Thoracic aorta (tissue), 2 donors: Measurements from ENCODE around the gene ZC2HC1B. TPM values are rescaled to one million over a fixed set of nuclear protein-coding genes. Genes with fewer than 3 reads are reported as not detected.
"Not testable (repeated sequence)": the region's sequence is repeated elsewhere in the genome, so short reads cannot be mapped to it uniquely, and the experiment has no call there.

ENCODE experiments used
- ATAC-seq: fragments of 150-250 bp; one replicate; pipeline ENCODE4 v1.8.0; 2017; ENCODE audit warnings: low read depth; ENCODE audit not compliant: insufficient number of reproducible peaks, low FRiP score
- DNase-seq: peaks from one replicate; pipeline ENCODE4 v3.0.0-alpha.2; 2020; ENCODE audit warnings: low spot score
- H3K27ac ChIP-seq, 2 donors: fragments of 200-600 bp; sonication (generic); 1 replicate in 1 of 2; 2 replicates in 1 of 2; pipeline ENCODE4 v1.5.1; 2016; ENCODE audit warnings: mild to moderate bottlenecking in 2 of 2, moderate library complexity in 2 of 2
- H3K27me3 ChIP-seq: fragments of 200-600 bp; sonication (generic); replicated peaks from 2 replicates; pipeline ENCODE4 v1.6.0; 2016; ENCODE audit warnings: mild to moderate bottlenecking; ENCODE audit not compliant: insufficient read depth
- H3K36me3 ChIP-seq: fragments of 200-600 bp; sonication (generic); one replicate; pipeline ENCODE4 v1.5.1; 2016
- H3K4me1 ChIP-seq, 2 donors: fragments of 200-600 bp; sonication (generic); 1 replicate in 1 of 2; 2 replicates in 1 of 2; pipeline versions ENCODE4 v1.5.1 to v1.6.0; 2016; ENCODE audit warnings: low read depth in 2 of 2, mild to moderate bottlenecking in 1 of 2; ENCODE audit not compliant: control insufficient read depth in 1 of 2
- H3K4me3 ChIP-seq: fragments of 200-600 bp; sonication (generic); 2 replicates; pipeline ENCODE4 v1.5.1; 2016; ENCODE audit warnings: mild to moderate bottlenecking
- H3K9me3 ChIP-seq: fragments of 200-600 bp; sonication (generic); 2 replicates; pipeline ENCODE4 v1.5.1; 2016
- CTCF ChIP-seq: fragments of 200-600 bp; sonication (generic); IDR thresholded peaks from one replicate; pipeline ENCODE4 v1.5.1; 2019; ENCODE audit warnings: antibody characterized with exemption
- total RNA-seq, 2 donors: library from RNA; depleted of rRNA; stranded (reverse); fragments of >200 nt; gene quantifications; one replicate each; pipeline versions ENCODE4 v1.1.0 to v1.2.3, GENCODE V29; 2016

ZC2HC1B gene
- total RNA-seq, 2 donors from 2014 or later: not detected

DNA sequence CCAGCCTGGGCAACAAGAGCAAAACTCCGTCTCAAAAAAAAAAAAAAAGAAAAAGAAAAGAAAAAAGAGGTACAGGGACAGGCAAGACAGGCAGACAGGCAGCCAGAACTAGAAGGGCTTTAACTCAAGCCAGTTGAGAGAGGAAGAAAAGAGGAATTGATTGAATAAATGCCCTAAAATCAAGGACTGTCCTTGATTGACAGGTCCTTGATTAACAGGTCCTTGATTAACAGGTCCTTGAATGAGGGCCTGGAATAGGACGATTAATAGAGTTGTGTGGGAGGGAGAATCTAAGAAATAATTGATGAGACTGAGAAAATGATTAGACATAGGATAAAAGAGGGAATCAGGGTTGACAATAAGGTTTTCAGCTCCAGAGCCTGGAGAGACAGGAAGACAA, 36.1 kb downstream of the ZC2HC1B start:
- Histone ChIP-seq H3K36me3 (no peaks in the 10 kb centered on the region), H3K4me3 (no peak overlapping the region), H3K4me1 (peaks cover 12 to 37% of the 10 kb centered on the region in 2 donors), H3K9me3 (no peaks in the 10 kb centered on the region), H3K27me3 (no peaks in the 10 kb centered on the region), H3K27ac (no peak overlapping the region)
- no peak for DNase-seq
- ATAC-seq: no peak
- no peak for TF ChIP-seq CTCF

DNA sequence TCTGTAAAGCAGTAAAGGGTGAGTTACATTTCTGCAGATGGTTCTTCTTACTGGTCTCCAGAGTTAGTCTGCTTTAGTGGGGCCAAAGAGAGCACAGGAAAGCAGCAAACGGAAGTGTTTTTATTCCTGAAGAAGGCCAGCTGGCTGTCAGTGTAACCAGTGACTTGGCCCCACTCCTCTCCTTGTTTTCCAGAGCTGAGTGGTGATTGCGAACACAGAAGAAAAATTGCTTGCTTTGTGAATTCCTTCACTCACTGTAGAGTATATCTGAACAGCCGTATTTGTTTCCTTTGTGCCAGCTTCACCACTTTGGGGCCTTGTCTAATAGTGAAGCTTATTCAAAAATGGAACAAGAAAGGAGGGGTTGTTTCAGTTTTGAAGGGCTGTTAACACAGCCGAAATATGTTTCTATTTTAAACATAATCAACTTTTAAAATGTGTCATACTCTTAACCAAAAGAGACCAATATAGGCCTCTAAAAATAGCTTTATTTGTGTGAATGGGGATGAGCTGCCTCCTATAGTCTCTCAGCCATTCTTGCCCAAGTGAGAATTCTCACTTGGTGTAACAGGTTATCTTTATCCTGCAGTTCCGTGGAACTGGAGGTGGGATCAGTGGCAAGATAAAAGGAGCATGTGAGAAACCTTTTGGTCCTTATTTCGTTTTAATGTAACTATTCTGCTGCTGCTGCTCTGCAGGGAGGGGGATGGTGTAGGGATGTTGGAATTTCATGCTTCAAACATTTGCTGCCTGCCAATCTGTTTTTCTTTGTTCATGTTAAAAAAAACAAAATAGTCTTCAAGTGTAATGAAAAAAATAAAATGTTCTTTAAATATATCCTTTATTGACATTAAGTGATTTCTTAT, 37.8 kb downstream of the ZC2HC1B start:
- H3K27me3 ChIP-seq: no peaks in the 10 kb centered on the region

GRCh38 chr6:143902827-143903226, 38.6 kb downstream of the ZC2HC1B start:
- no peaks in the 10 kb centered on the region for H3K9me3 ChIP-seq
- H3K36me3 ChIP-seq: no peaks in the 10 kb centered on the region
- ATAC-seq (no peak), DNase-seq (no peak)
- H3K27ac ChIP-seq: no peak overlapping the region
- H3K4me3 ChIP-seq: no peak overlapping the region
- TF ChIP-seq CTCF: no peak
- H3K4me1 ChIP-seq: peaks cover 12 to 38% of the 10 kb centered on the region in 2 donors
- no peaks in the 10 kb centered on the region for H3K27me3 ChIP-seq

More for the DNA sequence above, 37.8 kb downstream of the ZC2HC1B start:
- Histone ChIP-seq H3K27ac (peak overlapping the region; percentile 64 to 75), H3K4me3 (peak overlapping the region; percentile 44), H3K4me1 (peaks cover 12 to 38% of the 10 kb centered on the region in 2 donors), H3K9me3 (no peaks in the 10 kb centered on the region), H3K36me3 (no peaks in the 10 kb centered on the region)
- TF ChIP-seq CTCF: no peak
- ATAC-seq (peak; percentile 75), DNase-seq (no peak)

DNA sequence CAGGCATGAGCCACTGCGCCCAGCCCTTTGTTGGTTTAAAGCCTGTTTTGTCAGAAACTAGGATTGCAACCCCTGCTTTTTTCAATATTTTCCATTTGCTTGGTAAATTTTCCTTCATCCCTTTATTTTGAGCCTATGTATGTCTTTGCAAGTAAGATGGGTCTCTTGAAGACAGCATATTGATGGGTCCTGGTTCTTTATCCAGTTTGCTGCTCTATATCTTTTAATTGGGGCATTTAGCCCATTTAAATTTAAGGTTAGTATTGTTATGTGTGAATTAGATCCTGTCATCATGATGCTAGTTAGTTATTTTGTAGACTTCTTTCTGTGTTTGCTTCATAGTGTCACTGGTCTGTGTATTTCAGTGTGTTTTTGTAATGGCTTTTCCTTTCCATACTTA, 46.8 kb downstream of the ZC2HC1B start:
- TF ChIP-seq CTCF: no peak
- Histone ChIP-seq H3K27me3 (no peaks in the 10 kb centered on the region), H3K4me1 (no peaks in the 10 kb centered on the region), H3K36me3 (no peaks in the 10 kb centered on the region), H3K4me3 (no peak overlapping the region), H3K27ac (no peak overlapping the region), H3K9me3 (peaks cover 16% of the 10 kb centered on the region)
- DNase-seq (no peak), ATAC-seq (no peak)

- no peaks in the 10 kb centered on the region for H3K36me3 ChIP-seq
- H3K9me3 ChIP-seq: peaks cover 16% of the 10 kb centered on the region
- H3K4me1 ChIP-seq: no peaks in the 10 kb centered on the region
- H3K27me3 ChIP-seq: no peaks in the 10 kb centered on the region
- no peak overlapping the region for H3K4me3 ChIP-seq
- TF ChIP-seq CTCF: no peak
- no peak for ATAC-seq
- no peak overlapping the region for H3K27ac ChIP-seq
- DNase-seq: no peak
Observed at GRCh38 chr6:143912671-143913070, 48.4 kb downstream of the ZC2HC1B start.

DNA sequence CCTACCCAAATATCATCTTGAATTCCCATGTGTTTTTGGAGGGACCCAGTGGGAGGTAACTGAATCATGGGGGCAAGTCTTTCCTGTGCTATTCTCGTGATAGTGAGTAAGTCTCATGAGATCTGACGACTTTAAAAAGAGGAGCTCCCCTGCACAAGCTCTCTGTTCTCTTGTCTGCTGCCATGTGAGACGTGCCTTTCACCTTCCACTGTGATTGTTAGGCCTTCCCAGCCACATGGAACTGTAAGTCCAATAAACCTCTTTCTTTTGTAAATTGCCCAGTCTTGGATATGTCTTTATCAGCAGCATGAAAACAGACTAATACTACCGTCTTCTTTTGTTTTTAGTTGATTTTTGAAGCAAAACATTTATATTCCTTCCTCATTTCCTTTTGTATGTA, 52.8 kb downstream of the ZC2HC1B start:
- H3K27ac ChIP-seq, H3K27me3 ChIP-seq, ATAC-seq, H3K9me3 ChIP-seq, DNase-seq, H3K4me1 ChIP-seq, H3K4me3 ChIP-seq, H3K36me3 ChIP-seq: not testable (repeated sequence)
